K562 (cell line): ENCODE measurements around the gene NUP62. TPM values are rescaled to one million over a fixed set of nuclear protein-coding genes. Genes with fewer than 3 reads are reported as not detected.
A peak's percentile ranks its signal among the peaks of the same experiment; 100 is the strongest.

Source experiments
- CBX3 ChIP-seq, 2 experiments: IDR thresholded peaks; 1 replicate in 1 of 2; 2 replicates in 1 of 2; pipeline ENCODE4 v1.6.1; 2012; ENCODE audit warnings: inconsistent platforms in 2 of 2, low read length in 2 of 2, borderline replicate concordance in 1 of 2, control low read depth in 1 of 2
- EHMT2 ChIP-seq: fragments of 450-650 bp; IDR thresholded peaks from 2 replicates; pipeline ENCODE4 v1.6.1; 2018; ENCODE audit warnings: antibody characterized with exemption
- HNRNPK ChIP-seq: fragments of 200-400 bp; formaldehyde crosslinking; IDR thresholded peaks from one replicate; pipeline ENCODE4 v1.6.1; 2018; ENCODE audit warnings: mild to moderate bottlenecking, low read depth, low read length; ENCODE audit not compliant: poor library complexity, severe bottlenecking
- MTF1 ChIP-seq: fragments of 250-450 bp; sonication (Bioruptor Pico); IDR thresholded peaks from 2 replicates; pipeline ENCODE4 v1.9.0; 2021; ENCODE audit warnings: moderate library complexity, mild to moderate bottlenecking, inconsistent platforms, borderline replicate concordance
- NFE2 ChIP-seq: IDR thresholded peaks from 2 replicates; pipeline ENCODE4 v1.6.1; 2014; ENCODE audit warnings: antibody characterized with exemption, low read depth
- POLR2H ChIP-seq: IDR thresholded peaks from 2 replicates; pipeline ENCODE4 v1.6.1; 2016; ENCODE audit warnings: missing genetic modification characterization, low read depth, mild to moderate bottlenecking, control low read depth, missing compliant biosample characterization, moderate library complexity
- PPARD ChIP-seq: fragments of 250-450 bp; sonication (Bioruptor Pico); IDR thresholded peaks from 2 replicates; pipeline ENCODE4 v1.8.0; 2022; ENCODE audit warnings: inconsistent platforms, mild to moderate bottlenecking, moderate library complexity
- RFX1 ChIP-seq: fragments of 450-650 bp; IDR thresholded peaks from 2 replicates; pipeline ENCODE4 v1.6.1; 2016; ENCODE audit warnings: mild to moderate bottlenecking, moderate library complexity
- SIRT6 ChIP-seq: IDR thresholded peaks from one replicate; pipeline ENCODE4 v1.6.1; 2012; ENCODE audit warnings: low read depth, mild to moderate bottlenecking, control low read depth, inconsistent platforms, low read length, moderate library complexity
- SNIP1 ChIP-seq: fragments of 450-650 bp; IDR thresholded peaks from 2 replicates; pipeline ENCODE4 v1.7.1; 2017; ENCODE audit warnings: low read depth, mild to moderate bottlenecking
- SNRNP70 ChIP-seq: fragments of 200-400 bp; formaldehyde crosslinking; optimal IDR thresholded peaks from 2 replicates; pipeline ENCODE3; 2017; ENCODE audit warnings: low read depth, low read length
- SPI1 ChIP-seq: IDR thresholded peaks from 2 replicates; pipeline ENCODE4 v1.6.1; 2011; ENCODE audit warnings: low read depth, low read length, control low read depth, borderline replicate concordance
- ZKSCAN1 ChIP-seq: fragments of 150-350 bp; IDR thresholded peaks from 2 replicates; pipeline ENCODE4 v1.6.1; 2016; ENCODE audit warnings: low read depth, low read length
- ZNF24 ChIP-seq: fragments of 450-650 bp; IDR thresholded peaks from 2 replicates; pipeline ENCODE4 v1.6.1; 2016
- ZNF444 ChIP-seq: fragments of 250-450 bp; sonication (Bioruptor Pico); IDR thresholded peaks from 2 replicates; pipeline ENCODE4 v1.4.0; 2020; ENCODE audit warnings: mild to moderate bottlenecking, moderate library complexity
- ZNF766 ChIP-seq: fragments of 200-800 bp; sonication (Bioruptor generic); conservative IDR thresholded peaks from 2 replicates; pipeline ENCODE4 v1.6.1; 2016; ENCODE audit warnings: missing genetic modification characterization, missing compliant biosample characterization
- polyA plus RNA-seq, 8 experiments: library from polyadenylated mRNA; depleted of rRNA in 4 of 8; stranded (reverse) in 5 of 8; unstranded in 3 of 8; fragments of >200 nt; fragmentation: Nextera tagmentation in 2 of 8; fragmentation: Illumina TruSeq in 1 of 8; extraction: Ambion mirVana in 2 of 8; extraction: Trizol in 1 of 8; gene quantifications; 2 replicates each; pipeline versions ENCODE4 v1.2.1 to v1.2.3, GENCODE V29; 2011 to 2014; ENCODE audit warnings: inconsistent platforms in 1 of 8, missing spikeins in 1 of 8
- total RNA-seq, 7 experiments: library from RNA; depleted of rRNA in 6 of 7; stranded (reverse); fragments of >200 nt in 6 of 7; fragmentation: Illumina TruSeq in 2 of 7; extraction: Trizol in 2 of 7; gene quantifications; 2 replicates each; pipeline versions ENCODE4 v1.2.1 to v1.2.3, GENCODE V29; 2011 to 2021; ENCODE audit warnings: low replicate concordance in 1 of 7
- TF ChIP-seq, protein P1 (sequence below): fragments of 450-650 bp; IDR thresholded peaks from 2 replicates; pipeline ENCODE4 v1.6.1; 2016; ENCODE audit warnings: borderline replicate concordance
- TF ChIP-seq, protein P2 (sequence below): fragments of 450-650 bp; IDR thresholded peaks from 2 replicates; pipeline ENCODE4 v1.6.1; 2018; ENCODE audit warnings: mild to moderate bottlenecking, low read depth; ENCODE audit not compliant: partially characterized antibody
- TF ChIP-seq, protein P3 (sequence below): sonication (generic); IDR thresholded peaks from 2 replicates; pipeline ENCODE4 v1.6.1; 2016
- TF ChIP-seq, protein P4 (sequence below): fragments of 250-450 bp; sonication (Bioruptor Pico); IDR thresholded peaks from 2 replicates; pipeline ENCODE4 v1.4.0; 2020; ENCODE audit warnings: mild to moderate bottlenecking
- TF ChIP-seq, protein P5 (sequence below): fragments of 200-800 bp; sonication (Bioruptor generic); IDR thresholded peaks from 2 replicates; pipeline ENCODE4 v1.6.1; 2017; ENCODE audit warnings: missing genetic modification characterization, missing compliant biosample characterization

Gene NUP62
- total and polyA plus RNA-seq, 9 of the 15 experiments (the other 6 are each of a cell fraction or from before 2014, with no cell fraction given) = 16.9 to 109 (median 66.0) TPM

DNA sequence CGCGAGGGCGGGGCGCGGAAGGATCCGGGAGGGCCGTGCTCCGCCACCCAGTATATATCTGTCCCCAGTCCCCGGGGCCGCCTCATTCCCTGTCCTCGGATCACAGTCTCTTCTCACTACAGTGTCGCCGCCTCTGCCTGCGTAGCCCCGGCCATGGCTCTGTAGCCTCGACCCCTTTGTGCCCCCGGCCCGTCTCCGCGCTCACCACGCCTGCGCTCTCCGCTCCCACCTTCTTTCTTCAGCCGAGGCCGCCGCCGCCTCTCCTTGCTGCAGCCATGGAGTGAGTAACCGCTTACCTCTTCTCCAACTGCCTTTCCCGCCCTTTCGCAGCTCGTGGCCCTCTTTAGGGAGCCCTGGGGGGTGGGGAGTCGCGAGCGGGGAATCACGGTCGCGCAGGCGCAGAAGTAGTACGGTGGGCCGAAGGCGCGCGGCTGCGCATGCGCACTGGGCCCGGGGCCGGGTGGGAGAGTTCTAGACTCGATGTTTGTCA, at the start of gene NUP62, which contains the start of gene ATF5 (continued):
- TF ChIP-seq MTF1 (CRISPR knock-in tag) (no peak), ZKSCAN1 (no peak; the same call in none of the 2 replicates), ZNF24 (no peak), SNRNP70 (no peak), SNIP1 (no peak), POLR2H (tag) (peak; percentile 97), NFE2 (peak; percentile 2; the same call in 1 of the 2 replicates), PPARD (CRISPR knock-in tag) (no peak), HNRNPK (no peak), SIRT6 (no peak), RFX1 (no peak), CBX3 (IDR thresholded peaks at IDR 0.05; ENCODE audit: borderline replicate concordance in 1 of 2, low read length in 2 of 2) (no peak; a peak in 1 of 3 replicates), SPI1 (no peak), ZNF766 (CRISPR knock-in tag) (peak; percentile 57), EHMT2 (no peak), ZNF444 (CRISPR knock-in tag) (no peak)
- TF ChIP-seq, protein P1, sequence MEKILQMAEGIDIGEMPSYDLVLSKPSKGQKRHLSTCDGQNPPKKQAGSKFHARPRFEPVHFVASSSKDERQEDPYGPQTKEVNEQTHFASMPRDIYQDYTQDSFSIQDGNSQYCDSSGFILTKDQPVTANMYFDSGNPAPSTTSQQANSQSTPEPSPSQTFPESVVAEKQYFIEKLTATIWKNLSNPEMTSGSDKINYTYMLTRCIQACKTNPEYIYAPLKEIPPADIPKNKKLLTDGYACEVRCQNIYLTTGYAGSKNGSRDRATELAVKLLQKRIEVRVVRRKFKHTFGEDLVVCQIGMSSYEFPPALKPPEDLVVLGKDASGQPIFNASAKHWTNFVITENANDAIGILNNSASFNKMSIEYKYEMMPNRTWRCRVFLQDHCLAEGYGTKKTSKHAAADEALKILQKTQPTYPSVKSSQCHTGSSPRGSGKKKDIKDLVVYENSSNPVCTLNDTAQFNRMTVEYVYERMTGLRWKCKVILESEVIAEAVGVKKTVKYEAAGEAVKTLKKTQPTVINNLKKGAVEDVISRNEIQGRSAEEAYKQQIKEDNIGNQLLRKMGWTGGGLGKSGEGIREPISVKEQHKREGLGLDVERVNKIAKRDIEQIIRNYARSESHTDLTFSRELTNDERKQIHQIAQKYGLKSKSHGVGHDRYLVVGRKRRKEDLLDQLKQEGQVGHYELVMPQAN = peak; percentile 53; the same call in 1 of the 2 replicates
- TF ChIP-seq, protein P2, sequence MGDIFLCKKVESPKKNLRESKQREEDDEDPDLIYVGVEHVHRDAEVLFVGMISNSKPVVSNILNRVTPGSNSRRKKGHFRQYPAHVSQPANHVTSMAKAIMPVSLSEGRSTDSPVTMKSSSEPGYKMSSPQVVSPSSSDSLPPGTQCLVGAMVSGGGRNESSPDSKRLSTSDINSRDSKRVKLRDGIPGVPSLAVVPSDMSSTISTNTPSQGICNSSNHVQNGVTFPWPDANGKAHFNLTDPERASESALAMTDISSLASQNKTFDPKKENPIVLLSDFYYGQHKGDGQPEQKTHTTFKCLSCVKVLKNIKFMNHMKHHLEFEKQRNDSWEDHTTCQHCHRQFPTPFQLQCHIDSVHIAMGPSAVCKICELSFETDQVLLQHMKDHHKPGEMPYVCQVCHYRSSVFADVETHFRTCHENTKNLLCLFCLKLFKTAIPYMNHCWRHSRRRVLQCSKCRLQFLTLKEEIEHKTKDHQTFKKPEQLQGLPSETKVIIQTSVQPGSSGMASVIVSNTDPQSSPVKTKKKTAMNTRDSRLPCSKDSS = no peak
- TF ChIP-seq, protein P3, sequence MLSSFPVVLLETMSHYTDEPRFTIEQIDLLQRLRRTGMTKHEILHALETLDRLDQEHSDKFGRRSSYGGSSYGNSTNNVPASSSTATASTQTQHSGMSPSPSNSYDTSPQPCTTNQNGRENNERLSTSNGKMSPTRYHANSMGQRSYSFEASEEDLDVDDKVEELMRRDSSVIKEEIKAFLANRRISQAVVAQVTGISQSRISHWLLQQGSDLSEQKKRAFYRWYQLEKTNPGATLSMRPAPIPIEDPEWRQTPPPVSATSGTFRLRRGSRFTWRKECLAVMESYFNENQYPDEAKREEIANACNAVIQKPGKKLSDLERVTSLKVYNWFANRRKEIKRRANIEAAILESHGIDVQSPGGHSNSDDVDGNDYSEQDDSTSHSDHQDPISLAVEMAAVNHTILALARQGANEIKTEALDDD = no peak
- TF ChIP-seq, protein P4, sequence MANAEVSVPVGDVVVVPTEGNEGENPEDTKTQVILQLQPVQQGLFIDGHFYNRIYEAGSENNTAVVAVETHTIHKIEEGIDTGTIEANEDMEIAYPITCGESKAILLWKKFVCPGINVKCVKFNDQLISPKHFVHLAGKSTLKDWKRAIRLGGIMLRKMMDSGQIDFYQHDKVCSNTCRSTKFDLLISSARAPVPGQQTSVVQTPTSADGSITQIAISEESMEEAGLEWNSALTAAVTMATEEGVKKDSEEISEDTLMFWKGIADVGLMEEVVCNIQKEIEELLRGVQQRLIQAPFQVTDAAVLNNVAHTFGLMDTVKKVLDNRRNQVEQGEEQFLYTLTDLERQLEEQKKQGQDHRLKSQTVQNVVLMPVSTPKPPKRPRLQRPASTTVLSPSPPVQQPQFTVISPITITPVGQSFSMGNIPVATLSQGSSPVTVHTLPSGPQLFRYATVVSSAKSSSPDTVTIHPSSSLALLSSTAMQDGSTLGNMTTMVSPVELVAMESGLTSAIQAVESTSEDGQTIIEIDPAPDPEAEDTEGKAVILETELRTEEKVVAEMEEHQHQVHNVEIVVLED (CRISPR knock-in tag) = no peak
- TF ChIP-seq, protein P5, sequence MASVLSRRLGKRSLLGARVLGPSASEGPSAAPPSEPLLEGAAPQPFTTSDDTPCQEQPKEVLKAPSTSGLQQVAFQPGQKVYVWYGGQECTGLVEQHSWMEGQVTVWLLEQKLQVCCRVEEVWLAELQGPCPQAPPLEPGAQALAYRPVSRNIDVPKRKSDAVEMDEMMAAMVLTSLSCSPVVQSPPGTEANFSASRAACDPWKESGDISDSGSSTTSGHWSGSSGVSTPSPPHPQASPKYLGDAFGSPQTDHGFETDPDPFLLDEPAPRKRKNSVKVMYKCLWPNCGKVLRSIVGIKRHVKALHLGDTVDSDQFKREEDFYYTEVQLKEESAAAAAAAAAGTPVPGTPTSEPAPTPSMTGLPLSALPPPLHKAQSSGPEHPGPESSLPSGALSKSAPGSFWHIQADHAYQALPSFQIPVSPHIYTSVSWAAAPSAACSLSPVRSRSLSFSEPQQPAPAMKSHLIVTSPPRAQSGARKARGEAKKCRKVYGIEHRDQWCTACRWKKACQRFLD (CRISPR knock-in tag) = peak; percentile 43; the same call in 1 of the 2 replicates
